Endometrial microvascular endothelial cells (primary cell): ENCODE results near the gene ANO9. TPM values are rescaled to one million over a fixed set of nuclear protein-coding genes. Genes with fewer than 3 reads are reported as not detected.

Experiments used
- in situ Hi-C: cut with HindIII; loops from 2 replicates; pipeline ENCODE4 v1.10.0; 2017; ENCODE audit warnings: low sequenced_read_pairs, low pct_unique_long_range_greater_than_20kb; ENCODE audit errors: inconsistent ontology term
- total RNA-seq: library from RNA; depleted of rRNA; stranded (reverse); fragments of >200 nt; gene quantifications from one replicate; pipeline ENCODE4 v1.2.3, GENCODE V29; 2015; ENCODE audit errors: inconsistent ontology term

Gene ANO9
- 0.09 TPM for total RNA-seq

GRCh38 chr11:441418-442274 lies at the start of gene ANO9:
Gene ANO9 (minus strand): TSS chr11:442011. CDS start chr11:441926, 85 bp downstream.
- in situ Hi-C loops, result no loop called here

GRCh38 chr11:491358-491757 lies 49.5 kb upstream of the ANO9 start:
- in situ Hi-C loops, result no loop called here

- in situ Hi-C loops, result no loop called here
Measured at GRCh38 chr11:490930-491260, 49.1 kb upstream of the ANO9 start.

GRCh38 chr11:490186-490929 lies 48.5 kb upstream of the ANO9 start:
- in situ Hi-C loops, result no loop called here

- in situ Hi-C loops, result no loop called here
Measured at GRCh38 chr11:489610-490185, 47.9 kb upstream of the ANO9 start.

- in situ Hi-C loops, result no loop called here
Measured at GRCh38 chr11:488992-489391, 47.2 kb upstream of the ANO9 start.

GRCh38 chr11:488579-488978 lies 46.8 kb upstream of the ANO9 start:
- in situ Hi-C loops, result no loop called here

- in situ Hi-C loops, result no loop called here
Measured at GRCh38 chr11:488062-488461, 46.3 kb upstream of the ANO9 start.

- in situ Hi-C loops, result no loop called here
Measured at GRCh38 chr11:487571-488021, 45.8 kb upstream of the ANO9 start.

- in situ Hi-C loops, result no loop called here
Measured at GRCh38 chr11:486189-486588, 44.4 kb upstream of the ANO9 start.

GRCh38 chr11:484616-485015 lies 42.8 kb upstream of the ANO9 start:
- in situ Hi-C loops, result no loop called here

GRCh38 chr11:479311-479710 lies 37.5 kb upstream of the ANO9 start:
- in situ Hi-C loops, result no loop called here

GRCh38 chr11:477052-477715 lies 35.4 kb upstream of the ANO9 start:
- in situ Hi-C loops, result no loop called here

GRCh38 chr11:476416-476815 lies 34.6 kb upstream of the ANO9 start:
- in situ Hi-C loops, result no loop called here

GRCh38 chr11:475941-476340 lies 34.1 kb upstream of the ANO9 start:
- in situ Hi-C loops, result no loop called here

- in situ Hi-C loops, result no loop called here
Measured at GRCh38 chr11:474914-475506, 33.2 kb upstream of the ANO9 start.

- in situ Hi-C loops, result no loop called here
Measured at GRCh38 chr11:473962-474785, 32.4 kb upstream of the ANO9 start.

- in situ Hi-C loops, result no loop called here
Measured at GRCh38 chr11:473415-473814, 31.6 kb upstream of the ANO9 start.
